NT2/D1 (cell line): ENCODE measurements around the gene MEGF9.

Source experiments
- SUZ12 ChIP-seq: IDR thresholded peaks from 2 replicates; pipeline ENCODE4 v1.6.1; 2011; ENCODE audit not compliant: insufficient read length, insufficient read depth; ENCODE audit errors: extremely low read depth
- ZNF274 ChIP-seq: IDR thresholded peaks from 2 replicates; pipeline ENCODE4 v1.6.1; 2011; ENCODE audit warnings: mild to moderate bottlenecking, low read depth, low read length

DNA sequence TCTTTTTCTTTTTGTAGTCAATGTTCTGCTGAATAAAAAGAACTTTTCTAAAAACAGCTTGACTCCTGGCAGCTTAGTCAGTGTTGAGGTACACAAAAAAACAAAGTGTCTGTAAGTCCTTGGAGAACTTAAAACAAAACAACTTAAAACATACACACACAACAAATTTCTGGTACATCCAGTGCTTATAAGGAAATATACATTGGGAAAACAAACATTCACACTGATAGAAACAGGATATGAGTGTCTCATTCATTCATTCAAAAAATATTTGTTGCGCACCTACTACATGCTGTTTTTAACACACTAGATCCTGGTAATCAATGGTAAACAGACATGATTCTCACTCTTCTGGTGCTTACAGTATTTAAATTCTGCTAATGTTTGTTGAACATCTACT lies 27.4 kb upstream of the MEGF9 start:
- TF ChIP-seq ZNF274 (no peak), SUZ12 (no peak)
